B cell (primary cell): Measurements from ENCODE around the gene CRYGN. TPM values are rescaled to one million over a fixed set of nuclear protein-coding genes. Genes with fewer than 3 reads are reported as not detected.

Experiments
- ATAC-seq: fragments of 200-7000 bp; cut with Tn5 transposase; one replicate; pipeline ENCODE4 v1.10.0; 2021; ENCODE audit warnings: low read depth, mild to moderate bottlenecking, moderate number of reproducible peaks, moderate library complexity
- CTCF ChIA-PET: fragments of 350-600 bp; sonication (Branson Sonifier 250); formaldehyde crosslinking; loops from one replicate; lab custom pipeline; 2021; ENCODE audit warnings: antibody characterized with exemption, inconsistent platforms; lab: Charles Lee
- POLR2A ChIA-PET: fragments of 350-600 bp; sonication (Branson Sonifier 250); formaldehyde crosslinking; loops from one replicate; lab custom pipeline; 2021; ENCODE audit warnings: antibody characterized with exemption; lab: Charles Lee
- DNase-seq: peaks from one replicate; pipeline ENCODE4 v3.0.0; 2013
- H2AFZ ChIP-seq: 2 replicates; pipeline ENCODE4 v1.6.1; 2012; ENCODE audit warnings: mild to moderate bottlenecking, low read depth, low read length; ENCODE audit not compliant: insufficient read depth, poor library complexity, severe bottlenecking
- H3K27ac ChIP-seq, 2 donors: 1 replicate in 1 of 2; 2 replicates in 1 of 2; pipeline ENCODE4 v1.5.1; 2012 to 2013; ENCODE audit warnings: low read length in 2 of 2, mild to moderate bottlenecking in 2 of 2, moderate library complexity in 1 of 2
- H3K27me3 ChIP-seq, 4 experiments: fragments of 200-600 bp in 1 of 4; sonication (generic) in 1 of 4; replicated peaks in 1 of 4; 1 replicate in 2 of 4; 2 replicates in 2 of 4; pipeline versions ENCODE4 v1.6.1 to v1.7.0; 2013 to 2016; ENCODE audit warnings: low read length in 3 of 4, mild to moderate bottlenecking in 2 of 4, mixed read lengths in 1 of 4, moderate library complexity in 1 of 4; ENCODE audit not compliant: insufficient read depth in 4 of 4, control insufficient read depth in 3 of 4; ENCODE audit errors: control extremely low read depth in 1 of 4
- H3K36me3 ChIP-seq, 2 experiments: replicated peaks in 1 of 2; 1 replicate in 1 of 2; 2 replicates in 1 of 2; pipeline versions ENCODE4 v1.6.1 to v1.7.1; 2013; ENCODE audit warnings: low read length in 1 of 2; ENCODE audit not compliant: insufficient read depth in 2 of 2, control insufficient read depth in 1 of 2; ENCODE audit errors: control extremely low read depth in 1 of 2, extremely low read depth in 1 of 2
- H3K4me1 ChIP-seq, 2 donors: fragments of 200-600 bp in 1 of 2; sonication (generic) in 1 of 2; 1 replicate in 1 of 2; 2 replicates in 1 of 2; pipeline versions ENCODE4 v1.5.1 to v1.6.1; 2013 to 2017; ENCODE audit warnings: low read length in 2 of 2; ENCODE audit not compliant: control insufficient read depth in 2 of 2, insufficient read depth in 2 of 2
- H3K4me2 ChIP-seq: replicated peaks from 2 replicates; pipeline ENCODE3; 2012; ENCODE audit warnings: mild to moderate bottlenecking, low read depth, low read length; ENCODE audit not compliant: poor library complexity, severe bottlenecking
- H3K4me3 ChIP-seq, 5 experiments: fragments of 200-600 bp in 1 of 5; sonication (generic) in 1 of 5; 1 replicate in 3 of 5; 2 replicates in 2 of 5; pipeline versions ENCODE4 v1.5.1 to v1.7.0; 2011 to 2016; ENCODE audit warnings: low read length in 4 of 5, mild to moderate bottlenecking in 4 of 5, low read depth in 2 of 5, control low read depth in 1 of 5, moderate library complexity in 1 of 5; ENCODE audit not compliant: insufficient read depth in 1 of 5; ENCODE audit errors: control extremely low read depth in 1 of 5, extremely low read depth in 1 of 5
- H3K79me2 ChIP-seq: fragments of 200-600 bp; sonication (generic); one replicate; pipeline ENCODE4 v1.6.0; 2016; ENCODE audit warnings: low read length; ENCODE audit not compliant: control insufficient read depth, insufficient read depth
- H3K9ac ChIP-seq: fragments of 200-600 bp; sonication (generic); 2 replicates; pipeline ENCODE4 v1.6.1; 2017; ENCODE audit warnings: mild to moderate bottlenecking, low read length, moderate library complexity
- H3K9me3 ChIP-seq, 3 donors: one replicate each; pipeline versions ENCODE4 v1.6.1 to v1.7.1; 2013; ENCODE audit warnings: low read length in 2 of 3; ENCODE audit not compliant: control insufficient read depth in 2 of 3, insufficient read depth in 1 of 3; ENCODE audit errors: control extremely low read depth in 1 of 3
- H4K20me1 ChIP-seq: 2 replicates; pipeline ENCODE4 v1.6.0; 2012; ENCODE audit warnings: mild to moderate bottlenecking, low read length; ENCODE audit not compliant: insufficient read depth, control insufficient read depth, poor library complexity, severe bottlenecking
- H3K27ac Mint-ChIP-seq: one replicate; pipeline ENCODE4 v1.8.0; 2021; ENCODE audit warnings: mixed read lengths
- H3K27me3 Mint-ChIP-seq: one replicate; pipeline ENCODE4 v1.8.0; 2021; ENCODE audit warnings: mixed read lengths
- H3K4me1 Mint-ChIP-seq: one replicate; pipeline ENCODE4 v1.8.0; 2021; ENCODE audit warnings: mixed read lengths
- H3K4me3 Mint-ChIP-seq: one replicate; pipeline ENCODE4 v1.8.0; 2021; ENCODE audit warnings: mixed read lengths
- H3K9me3 Mint-ChIP-seq: one replicate; pipeline ENCODE4 v1.8.0; 2022; ENCODE audit warnings: mixed read lengths; ENCODE audit not compliant: insufficient read depth
- EZH2 ChIP-seq: IDR thresholded peaks from 2 replicates; pipeline ENCODE4 v1.6.1; 2012; ENCODE audit warnings: borderline replicate concordance, low read depth, mild to moderate bottlenecking, moderate library complexity, low read length; ENCODE audit not compliant: insufficient read depth, poor library complexity, severe bottlenecking
- WGBS: methylation state at CpG from one replicate; pipeline ENCODE4 v1.1.5; 2013; ENCODE audit warnings: missing lambda C conversion rate; ENCODE audit not compliant: insufficient coverage; 5-methylcytosine and 5-hydroxymethylcytosine counted together
- intact Hi-C: fragments of 100-400 bp; cut with micrococcal nuclease; formaldehyde crosslinking; loops from one replicate; pipeline ENCODE4 v1.10.0; 2022
- polyA plus RNA-seq: library from polyadenylated mRNA; depleted of rRNA; stranded (reverse); fragments of >200 nt; gene quantifications from 2 replicates; pipeline ENCODE4 v1.2.3, GENCODE V29; 2012
- total RNA-seq, 2 donors: library from RNA; stranded (reverse); fragments of 120-200 nt in 1 of 2; gene quantifications; 1 replicate in 1 of 2; 2 replicates in 1 of 2; pipeline versions ENCODE4 v1.2.3 to v1.2.4, GENCODE V29; 2013 to 2022
- TF ChIP-seq, protein P1 (sequence below): fragments of 200-600 bp; IDR thresholded peaks from one replicate; pipeline ENCODE4 v1.8.0; 2022; ENCODE audit warnings: antibody characterized with exemption, mild to moderate bottlenecking

Gene CRYGN
- total and polyA plus RNA-seq, 2 donors (not counting 1 experiment from before 2014, with no cell fraction given) = not detected

DNA sequence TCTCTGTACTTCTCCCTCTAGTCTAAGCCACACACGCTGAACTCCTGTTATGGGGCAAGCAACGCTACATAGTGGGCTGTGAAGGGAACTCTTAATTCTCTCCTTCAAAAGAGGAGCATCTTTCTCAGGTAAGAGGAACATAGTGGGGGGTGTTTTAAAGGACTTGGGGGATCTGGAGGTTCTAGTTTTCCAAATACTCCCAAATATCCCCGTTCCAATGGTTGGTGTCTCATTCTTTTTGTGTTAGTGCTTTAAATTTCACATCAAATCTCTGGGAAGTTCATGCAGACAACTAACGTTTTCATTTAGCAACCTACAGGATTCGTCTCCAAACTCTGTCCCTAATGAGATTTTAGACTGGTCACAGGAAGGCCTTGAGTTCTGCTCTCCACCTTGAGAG, 17.7 kb downstream of the CRYGN start:
- no peaks in the 10 kb centered on the region for H4K20me1 ChIP-seq
- TF ChIP-seq EZH2 = no peak
- TF ChIP-seq, protein P1, sequence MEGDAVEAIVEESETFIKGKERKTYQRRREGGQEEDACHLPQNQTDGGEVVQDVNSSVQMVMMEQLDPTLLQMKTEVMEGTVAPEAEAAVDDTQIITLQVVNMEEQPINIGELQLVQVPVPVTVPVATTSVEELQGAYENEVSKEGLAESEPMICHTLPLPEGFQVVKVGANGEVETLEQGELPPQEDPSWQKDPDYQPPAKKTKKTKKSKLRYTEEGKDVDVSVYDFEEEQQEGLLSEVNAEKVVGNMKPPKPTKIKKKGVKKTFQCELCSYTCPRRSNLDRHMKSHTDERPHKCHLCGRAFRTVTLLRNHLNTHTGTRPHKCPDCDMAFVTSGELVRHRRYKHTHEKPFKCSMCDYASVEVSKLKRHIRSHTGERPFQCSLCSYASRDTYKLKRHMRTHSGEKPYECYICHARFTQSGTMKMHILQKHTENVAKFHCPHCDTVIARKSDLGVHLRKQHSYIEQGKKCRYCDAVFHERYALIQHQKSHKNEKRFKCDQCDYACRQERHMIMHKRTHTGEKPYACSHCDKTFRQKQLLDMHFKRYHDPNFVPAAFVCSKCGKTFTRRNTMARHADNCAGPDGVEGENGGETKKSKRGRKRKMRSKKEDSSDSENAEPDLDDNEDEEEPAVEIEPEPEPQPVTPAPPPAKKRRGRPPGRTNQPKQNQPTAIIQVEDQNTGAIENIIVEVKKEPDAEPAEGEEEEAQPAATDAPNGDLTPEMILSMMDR = no peak
- ChIA-PET POLR2A (no interaction called here), CTCF (no interaction called here)
- no peak overlapping the region for H3K27ac Mint-ChIP-seq
- peaks cover 0 to 5% (median 0%) of the 10 kb centered on the region in 4 experiments for H3K27me3 ChIP-seq
- no peaks in the 10 kb centered on the region for H3K36me3 ChIP-seq
- ATAC-seq = no peak
- H3K4me2 ChIP-seq = no peak overlapping the region
- H3K4me1 Mint-ChIP-seq = no peaks in the 10 kb centered on the region
- no peak overlapping the region for H3K9ac ChIP-seq
- intact Hi-C loops = no loop called here
- no peak overlapping the region for H2AFZ ChIP-seq
- peaks cover 10% of the 10 kb centered on the region for H3K9me3 Mint-ChIP-seq
- no peaks in the 10 kb centered on the region for H3K4me1 ChIP-seq
- DNase-seq = no peak
- no peaks in the 10 kb centered on the region for H3K79me2 ChIP-seq
- no peak overlapping the region for H3K4me3 ChIP-seq
- H3K9me3 ChIP-seq = peaks cover 2 to 26% (median 17%) of the 10 kb centered on the region in 3 donors
- no peak overlapping the region for H3K27ac ChIP-seq
- WGBS = 93% methylated on average over 2 of the region's 5 CpGs
- peaks cover 38% of the 10 kb centered on the region for H3K27me3 Mint-ChIP-seq
- H3K4me3 Mint-ChIP-seq = no peak overlapping the region

DNA sequence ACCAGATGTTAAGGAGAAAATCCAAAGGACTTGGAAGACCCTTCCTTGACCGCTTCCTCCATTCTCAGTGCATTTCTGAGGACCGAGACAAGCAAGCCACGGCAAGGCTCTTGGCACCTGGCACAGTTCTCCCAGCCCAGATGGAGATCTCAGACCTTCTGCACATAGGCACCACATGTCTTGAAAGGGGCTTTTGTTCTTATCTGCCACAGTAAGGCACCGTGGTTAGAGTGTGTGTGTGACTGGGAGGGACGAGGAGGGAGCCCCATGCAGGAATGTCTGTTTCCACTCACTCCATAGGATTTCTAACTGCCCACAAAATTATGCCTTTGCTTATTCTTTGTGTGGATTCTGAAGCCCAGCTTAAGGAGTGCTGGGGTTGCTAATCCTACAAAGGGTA, 19.8 kb downstream of the CRYGN start:
- intact Hi-C loops = no loop called here
- H3K4me3 Mint-ChIP-seq = no peak overlapping the region
- H3K27me3 ChIP-seq = peaks cover 0 to 5% (median 0%) of the 10 kb centered on the region in 4 experiments
- no peak for TF ChIP-seq EZH2
- TF ChIP-seq, protein P1 = no peak
- ChIA-PET CTCF (interaction anchor here (1.3 kb wide), 1 partner anchor 105 kb away, joined by 3 read pairs; no protein-coding TSS in a partner anchor), POLR2A (no interaction called here)
- no peaks in the 10 kb centered on the region for H3K79me2 ChIP-seq
- no peaks in the 10 kb centered on the region for H4K20me1 ChIP-seq
- peaks cover 10% of the 10 kb centered on the region for H3K9me3 Mint-ChIP-seq
- H3K9ac ChIP-seq = no peak overlapping the region
- no peaks in the 10 kb centered on the region for H3K4me1 Mint-ChIP-seq
- no peak overlapping the region for H2AFZ ChIP-seq
- no peak overlapping the region for H3K27ac ChIP-seq
- H3K36me3 ChIP-seq = no peaks in the 10 kb centered on the region
- H3K27ac Mint-ChIP-seq = no peak overlapping the region
- H3K4me3 ChIP-seq = no peak overlapping the region
- no peak for DNase-seq
- peaks cover 36% of the 10 kb centered on the region for H3K27me3 Mint-ChIP-seq
- no peaks in the 10 kb centered on the region for H3K4me1 ChIP-seq
- H3K4me2 ChIP-seq = no peak overlapping the region
- no peak for ATAC-seq
- no CpG with 5 or more reads among the region's 5 CpGs for WGBS
- peaks cover 2 to 26% (median 17%) of the 10 kb centered on the region in 3 donors for H3K9me3 ChIP-seq
